Sciatic nerve (tissue), 2 donors: ENCODE measurements around the gene KCNK15. TPM values are rescaled to one million over a fixed set of nuclear protein-coding genes. Genes with fewer than 3 reads are reported as not detected.

Experiments used
- ATAC-seq: fragments of 200-7000 bp; cut with Tn5 transposase; one replicate; pipeline ENCODE4 v1.9.1; 2020; ENCODE audit warnings: mild to moderate bottlenecking, moderate library complexity
- DNase-seq: peaks from one replicate; pipeline ENCODE4 v3.0.0-alpha.2; 2020; ENCODE audit warnings: low spot score
- intact Hi-C: fragments of 100-400 bp; cut with DNase I; formaldehyde crosslinking; loops from one replicate; pipeline ENCODE4 v1.14.2; 2022
- total RNA-seq: library from RNA; stranded (reverse); fragmentation: NEBNext Ultra II Directional; extraction: Animal tissue kit (Norgen Biotek cat#: 25700); gene quantifications from one replicate; pipeline ENCODE4 v1.2.1, GENCODE V29; 2021
- donor health status: DM: no; HTN: no; CAD: no.
- donor health status: DM: no; HTN: no; CAD: no.

Gene KCNK15
- total RNA-seq, 1 donor from 2014 or later: 3.2 TPM

DNA sequence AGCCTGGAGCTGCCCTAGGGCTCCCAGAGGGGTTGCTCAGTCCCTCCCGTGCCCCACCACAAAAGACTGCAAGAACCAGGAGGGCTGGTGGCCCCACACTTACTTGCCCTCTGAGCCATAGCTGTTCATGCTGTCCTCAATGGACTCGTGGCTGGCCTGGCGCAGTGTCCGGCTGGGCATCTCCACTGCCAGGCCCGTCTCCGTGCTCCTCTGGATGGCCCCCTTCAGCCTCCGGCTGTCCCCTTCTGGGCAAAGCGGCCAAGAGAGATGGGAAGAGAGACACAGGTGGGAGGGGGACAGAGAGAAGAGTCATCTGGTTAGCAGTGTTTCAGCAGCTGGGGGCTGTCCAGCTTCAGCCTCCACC, 25.5 kb downstream of the KCNK15 start:
- intact Hi-C loops: no loop called here
- DNase-seq (no peak), ATAC-seq (no peak)

DNA sequence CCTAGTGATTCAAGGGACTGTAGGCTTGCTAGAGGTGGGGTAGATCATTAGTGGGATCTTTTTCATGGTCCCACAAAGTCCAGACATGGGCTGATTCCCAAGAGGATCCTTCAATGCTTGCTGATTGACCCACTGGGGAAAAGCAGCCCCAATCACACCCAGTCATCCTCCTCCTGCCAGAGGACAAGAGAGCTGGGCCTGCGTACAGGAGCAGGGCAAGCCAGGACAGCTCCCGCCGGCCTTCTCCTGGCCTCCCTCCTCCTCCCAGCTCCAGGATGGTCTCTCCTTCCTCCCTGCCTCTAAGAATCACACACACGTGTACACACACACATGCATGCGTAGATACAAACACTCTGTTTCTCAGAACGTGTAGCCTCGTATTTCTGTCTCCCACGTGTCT, 27.0 kb downstream of the KCNK15 start:
- DNase-seq (no peak), ATAC-seq (no peak)
- intact Hi-C loops: no loop called here

DNA sequence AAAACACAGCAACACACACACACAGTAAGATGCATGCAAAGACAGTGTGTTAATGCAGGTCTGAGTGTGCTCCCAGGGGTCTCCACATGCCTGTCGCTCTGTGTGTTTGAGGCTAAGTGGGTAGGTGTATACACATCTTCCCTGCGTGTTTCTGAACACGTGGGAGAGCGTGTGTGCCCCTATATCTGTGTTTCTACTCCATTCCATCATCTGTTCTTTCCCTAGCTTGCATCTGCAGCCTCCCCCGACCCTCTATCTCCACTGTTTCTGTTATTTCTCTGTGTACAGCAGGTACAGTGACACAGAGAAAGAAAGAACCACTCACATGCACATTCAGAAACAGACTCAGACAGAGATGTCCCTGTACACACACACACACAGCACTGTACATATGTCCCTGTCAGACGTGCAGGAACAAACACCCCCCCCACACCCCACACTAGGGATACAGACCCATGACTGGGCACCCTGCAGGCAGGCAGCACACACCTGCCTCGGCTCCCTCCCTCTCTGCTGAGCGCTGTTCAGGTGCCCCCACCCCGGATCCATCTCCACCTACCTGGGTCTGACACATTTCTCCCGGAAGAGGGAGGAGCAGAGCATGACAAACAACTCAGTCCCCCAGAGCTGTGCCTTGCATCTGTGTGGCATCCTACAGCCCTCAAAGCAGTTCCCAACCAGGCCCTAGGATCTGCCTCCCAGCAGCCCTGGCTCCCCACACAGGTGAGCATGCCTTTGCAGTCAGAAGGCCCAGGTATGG, 27.6 kb downstream of the KCNK15 start:
- ATAC-seq: no peak
- no peak for DNase-seq
- intact Hi-C loops: no loop called here

DNA sequence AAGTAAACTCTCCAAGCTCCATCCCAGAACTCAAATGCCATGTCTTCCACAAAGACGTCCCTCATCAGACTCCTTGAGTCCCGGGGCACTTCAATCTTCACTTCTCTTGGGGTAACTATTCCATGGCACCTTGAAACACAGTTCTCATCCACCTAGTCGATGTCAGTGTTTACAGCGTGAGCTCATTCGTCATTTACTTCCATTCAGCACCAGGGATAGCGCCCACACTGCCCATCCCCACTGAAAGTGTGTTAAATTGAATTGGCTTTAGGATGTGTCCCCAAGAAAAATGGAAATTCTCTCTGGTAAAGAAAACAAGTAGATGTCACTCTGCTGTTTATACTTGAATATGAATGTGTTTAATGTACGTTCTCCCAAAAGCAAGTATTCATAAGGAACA, 31.3 kb downstream of the KCNK15 start:
- intact Hi-C loops: no loop called here
- no peak for DNase-seq
- no peak for ATAC-seq

DNA sequence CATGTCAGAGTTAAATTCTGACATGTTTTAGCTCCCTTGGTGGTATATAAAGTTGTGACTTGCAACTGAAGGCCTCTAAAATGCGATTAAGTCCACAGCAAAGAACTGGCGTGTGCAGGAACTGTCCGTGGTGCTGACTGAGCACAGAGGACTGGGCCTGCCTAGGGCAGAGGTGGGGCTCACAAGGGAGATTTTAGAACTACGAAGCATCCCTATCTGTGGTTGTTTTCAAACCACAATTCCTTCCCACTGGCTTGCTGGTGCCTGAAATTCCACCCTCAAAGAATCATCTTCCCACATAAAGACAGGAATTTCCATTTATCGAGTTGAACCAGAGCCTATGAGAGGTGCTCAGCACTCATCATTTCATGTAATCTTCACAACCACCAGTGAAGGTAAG, 34.6 kb downstream of the KCNK15 start:
- intact Hi-C loops: no loop called here
- DNase-seq: no peak
- no peak for ATAC-seq

DNA sequence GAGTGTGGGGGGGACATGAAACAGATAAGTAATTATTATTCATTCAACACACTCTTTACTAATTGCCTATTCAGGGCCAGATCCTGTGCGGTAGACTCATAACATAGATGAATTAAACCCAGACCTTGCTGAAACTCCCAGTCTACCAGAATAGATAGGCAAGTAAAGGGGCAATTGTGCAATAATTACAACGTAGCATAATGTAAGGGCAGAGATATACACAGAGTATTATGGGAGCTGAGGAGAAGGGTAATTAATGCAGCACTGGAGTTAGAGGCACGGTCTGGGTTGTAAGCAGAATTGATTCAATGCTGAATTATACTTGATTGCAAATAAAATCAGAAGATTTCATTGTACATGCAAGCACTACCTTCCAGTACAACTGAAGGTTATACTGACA, 35.5 kb downstream of the KCNK15 start:
- DNase-seq (no peak), ATAC-seq (no peak)
- intact Hi-C loops: no loop called here

DNA sequence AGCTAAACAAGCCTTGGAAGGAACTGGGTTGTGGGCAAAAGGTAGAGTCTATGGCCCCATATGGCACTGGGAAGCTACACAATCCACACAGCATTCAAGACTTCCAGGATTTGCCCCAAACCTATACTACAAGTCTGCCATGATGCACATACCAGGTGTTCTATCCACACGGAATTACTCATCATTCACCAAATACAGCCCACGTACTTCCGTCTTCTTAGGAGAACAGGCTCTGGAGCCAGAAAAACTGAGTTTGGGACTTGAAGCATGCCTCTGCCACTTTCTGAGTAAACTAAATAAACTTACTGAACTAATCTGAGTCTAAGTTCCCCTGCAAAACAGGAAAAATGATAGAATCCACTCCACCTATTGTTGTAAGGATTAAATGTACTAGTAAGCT, 36.1 kb downstream of the KCNK15 start:
- ATAC-seq (no peak), DNase-seq (no peak)
- intact Hi-C loops: no loop called here

DNA sequence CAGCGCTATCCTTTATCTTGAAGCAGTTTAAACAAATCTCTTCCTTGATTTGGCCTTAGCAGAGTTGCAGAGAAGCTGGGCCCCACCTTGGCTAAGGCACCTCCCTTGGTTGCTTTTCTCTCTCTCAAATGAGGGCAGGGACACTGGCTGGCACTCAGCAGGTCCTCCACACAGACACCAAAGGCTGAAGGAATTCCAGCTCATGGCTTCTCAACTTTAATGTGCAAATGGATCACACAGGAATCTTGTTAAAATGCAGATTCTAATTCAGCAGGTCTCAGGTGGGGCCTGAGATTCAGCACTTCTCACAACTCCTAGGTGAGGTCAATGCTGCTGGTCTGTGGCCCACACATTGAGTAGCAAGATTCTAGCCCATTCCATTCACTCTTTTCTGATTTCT, 39.0 kb downstream of the KCNK15 start:
- intact Hi-C loops: no loop called here
- DNase-seq (no peak), ATAC-seq (no peak)

DNA sequence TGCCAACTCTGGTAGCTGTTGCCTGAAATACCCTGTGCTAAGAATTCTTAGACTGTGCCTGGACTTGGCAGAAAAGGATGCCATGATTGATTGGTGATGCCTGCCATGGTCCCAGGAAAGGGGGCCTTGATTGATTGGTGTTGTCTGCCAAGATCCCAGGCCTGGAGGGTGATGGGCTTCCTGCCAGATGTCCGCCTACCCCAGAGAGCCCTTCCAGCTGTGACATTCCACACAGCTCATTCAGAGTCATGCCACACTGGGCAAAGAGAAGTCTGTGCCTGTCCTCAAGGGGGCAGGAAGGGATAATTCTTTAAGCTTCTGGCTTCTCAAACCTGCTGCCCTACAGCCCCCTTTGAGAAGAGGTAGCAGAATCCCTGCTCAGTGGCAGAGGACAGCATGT, 40.1 kb downstream of the KCNK15 start:
- ATAC-seq (no peak), DNase-seq (no peak)
- intact Hi-C loops: no loop called here

DNA sequence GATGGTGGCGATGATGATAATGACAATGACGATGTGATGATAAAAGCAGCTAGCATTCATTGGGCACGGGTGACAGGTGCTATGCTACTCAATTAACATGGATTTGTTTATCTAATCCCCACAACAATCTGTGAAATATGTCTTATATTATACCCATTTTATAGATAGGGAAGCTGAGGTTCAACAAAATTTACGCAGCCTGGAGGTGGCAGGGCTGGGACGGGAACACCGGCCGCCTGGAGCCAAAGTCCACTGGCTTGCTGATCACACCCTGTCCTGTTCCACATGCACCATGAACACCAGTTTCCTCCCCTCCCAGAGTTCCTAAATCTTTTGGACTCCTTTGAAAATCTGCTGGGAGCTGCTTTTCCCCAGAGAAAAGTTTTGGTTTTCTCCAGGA, 41.6 kb downstream of the KCNK15 start:
- intact Hi-C loops: no loop called here
- ATAC-seq: no peak
- no peak for DNase-seq

DNA sequence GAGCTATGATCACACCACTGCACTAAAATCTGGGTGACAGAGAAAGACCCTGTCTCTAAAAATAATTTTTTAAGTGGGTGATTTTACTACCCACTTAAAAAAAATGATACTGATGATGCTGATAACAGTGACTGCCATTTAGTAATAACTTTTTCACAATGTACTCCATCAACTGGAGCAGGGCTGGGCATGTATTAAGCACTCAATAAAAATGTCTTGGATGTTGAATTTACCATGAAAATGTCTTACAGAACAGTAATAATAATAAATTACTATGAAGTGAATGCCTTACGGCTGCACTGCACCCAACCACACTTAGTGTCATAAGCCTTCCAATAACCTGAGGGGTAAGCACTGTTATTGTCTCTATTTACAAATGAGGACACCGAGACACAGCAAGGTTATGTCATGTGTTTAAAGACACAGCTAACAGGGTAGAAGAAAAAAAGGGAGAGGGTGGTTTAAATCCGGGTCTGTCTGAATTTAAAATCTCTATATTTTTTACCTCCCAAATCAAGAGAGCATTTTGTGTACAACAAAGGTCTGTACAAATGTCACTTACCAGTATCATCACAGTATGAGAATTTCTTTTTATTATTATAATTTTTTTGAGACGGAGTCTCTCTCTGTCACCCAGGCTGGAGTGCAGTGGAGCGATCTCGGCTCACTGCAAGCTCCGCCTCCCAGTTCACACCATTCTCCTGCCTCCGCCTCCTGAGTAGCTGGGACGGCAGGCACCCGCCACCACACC, 43.2 kb downstream of the KCNK15 start:
- ATAC-seq (no peak), DNase-seq (no peak)
- intact Hi-C loops: no loop called here

DNA sequence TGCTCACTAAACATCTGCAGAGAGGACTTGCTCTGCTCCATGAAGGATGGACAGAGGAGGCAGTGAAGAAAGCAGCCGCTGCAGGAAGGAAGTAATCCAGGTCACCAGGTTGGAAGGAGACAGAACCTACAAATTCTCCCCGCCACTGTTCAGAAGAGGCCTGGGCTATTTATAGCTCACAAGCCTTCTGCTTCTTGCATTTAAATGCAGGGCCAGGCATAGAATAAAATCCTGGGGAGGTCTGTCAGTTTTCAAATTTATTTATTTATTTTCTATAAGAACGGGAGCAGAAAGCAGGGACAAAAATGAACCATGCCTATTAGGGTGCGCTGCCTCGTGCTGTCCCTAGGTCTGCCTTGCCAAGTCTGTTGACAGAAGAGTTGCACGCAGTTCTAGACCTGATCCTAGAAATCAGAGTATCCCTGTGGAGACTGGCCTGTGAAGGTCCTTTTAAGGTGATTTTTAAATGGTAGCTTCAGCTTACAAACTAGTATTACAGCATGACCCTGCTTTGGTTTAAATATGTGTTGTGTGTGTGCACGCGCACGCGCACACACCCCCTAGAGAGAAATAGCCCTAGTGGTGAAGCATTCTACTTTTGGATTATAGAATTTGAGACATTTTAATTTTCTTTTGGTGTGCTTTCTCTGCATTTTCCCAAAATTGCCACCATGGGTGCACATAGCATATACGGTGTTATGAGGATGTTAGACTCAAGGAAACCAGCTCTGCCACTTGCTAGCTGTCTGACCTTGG, 45.2 kb downstream of the KCNK15 start:
- intact Hi-C loops: no loop called here
- ATAC-seq: no peak
- DNase-seq: no peak

DNA sequence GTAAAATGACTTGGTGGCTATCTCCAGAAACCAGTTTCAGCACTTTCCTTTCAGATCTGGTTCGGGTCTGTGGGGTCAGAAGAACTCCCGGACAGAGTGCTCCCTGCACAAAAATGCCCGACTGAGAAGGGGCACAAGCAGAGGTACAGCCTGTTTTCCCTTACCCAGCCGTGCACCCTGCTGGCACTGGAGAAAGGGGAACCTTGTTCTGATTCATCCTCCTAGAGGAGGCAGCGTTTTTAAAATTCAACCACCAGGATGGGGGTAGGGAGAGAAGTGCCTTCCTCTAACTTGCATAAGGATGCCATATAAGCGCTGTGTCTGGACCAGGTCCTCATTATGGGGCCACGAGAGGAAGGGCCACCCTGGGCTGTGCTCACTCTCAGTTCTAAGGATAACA, 47.1 kb downstream of the KCNK15 start:
- intact Hi-C loops: no loop called here
- no peak for ATAC-seq
- DNase-seq: no peak

DNA sequence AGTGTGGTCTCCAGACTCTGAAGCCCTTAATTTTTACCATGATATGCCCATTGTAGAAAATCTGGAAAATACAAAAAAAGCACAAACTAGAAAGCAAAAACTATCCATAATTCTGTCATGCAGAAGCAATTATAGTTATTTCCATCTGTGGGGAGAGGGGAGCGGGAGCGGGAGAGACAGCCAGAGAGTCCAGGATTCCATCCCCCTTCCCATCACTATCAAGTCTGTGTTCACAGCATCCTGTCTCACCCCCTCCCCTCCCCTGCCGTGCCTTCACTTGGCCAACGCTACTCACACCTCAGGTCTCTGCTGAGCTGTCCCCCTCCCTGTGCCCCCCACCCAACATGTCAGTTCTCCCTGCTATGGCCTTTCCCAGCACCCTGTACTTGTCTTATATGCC, 50.2 kb downstream of the KCNK15 start:
- DNase-seq (no peak), ATAC-seq (no peak)
- intact Hi-C loops: no loop called here

DNA sequence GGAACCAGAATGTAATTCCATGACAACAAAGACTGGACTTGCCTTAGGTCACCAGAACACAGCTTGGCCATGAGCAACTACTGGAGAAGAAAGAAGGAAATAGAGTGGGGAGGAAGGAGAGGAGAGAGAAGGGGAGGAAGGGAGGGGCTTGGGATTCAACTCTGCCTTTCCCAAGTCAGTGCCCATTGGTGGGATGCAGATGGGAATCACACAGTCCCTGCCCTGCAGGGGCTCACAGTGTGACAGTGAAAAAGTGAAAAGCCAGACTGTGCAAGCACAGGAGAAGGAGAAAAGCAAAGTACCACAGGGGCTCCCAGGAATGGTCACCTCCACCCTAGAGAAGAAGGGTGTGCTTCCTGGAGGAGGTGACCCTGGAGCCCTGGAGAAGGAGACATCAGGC, 50.6 kb downstream of the KCNK15 start:
- no peak for DNase-seq
- no peak for ATAC-seq
- intact Hi-C loops: no loop called here

DNA sequence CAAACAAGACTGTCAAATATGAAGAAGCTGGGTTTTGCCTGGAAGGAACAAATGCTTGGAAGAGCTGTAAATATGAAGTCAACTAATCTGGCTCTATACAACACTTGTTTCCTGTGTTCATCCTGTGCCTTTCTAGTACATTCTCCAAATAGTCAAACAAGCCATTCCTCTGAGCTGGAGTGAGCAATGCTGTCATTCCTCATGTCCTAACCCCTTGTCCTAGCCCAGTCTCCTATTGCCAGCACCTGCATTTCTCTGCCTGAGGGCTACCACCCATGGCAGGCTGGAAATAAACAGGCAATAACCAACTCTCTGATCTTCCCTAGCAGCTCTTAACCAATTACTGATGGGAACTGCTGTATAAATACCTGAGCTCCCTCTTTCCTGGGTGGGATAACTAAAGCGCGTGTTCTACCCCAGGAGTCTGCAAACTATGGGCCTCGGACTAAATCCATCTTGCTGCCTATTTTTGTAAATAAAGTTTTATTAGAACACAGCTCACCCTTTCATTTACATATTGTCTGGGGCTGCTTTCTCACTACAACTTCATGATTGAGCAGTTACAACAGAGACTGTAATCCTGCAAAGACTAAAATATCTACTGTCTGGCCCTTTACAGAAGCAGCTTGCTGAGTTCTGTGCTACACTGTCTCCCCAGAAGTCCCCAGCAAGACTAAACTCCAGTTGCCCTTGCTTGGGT, 51.2 kb downstream of the KCNK15 start:
- intact Hi-C loops: no loop called here
- no peak for DNase-seq
- no peak for ATAC-seq

DNA sequence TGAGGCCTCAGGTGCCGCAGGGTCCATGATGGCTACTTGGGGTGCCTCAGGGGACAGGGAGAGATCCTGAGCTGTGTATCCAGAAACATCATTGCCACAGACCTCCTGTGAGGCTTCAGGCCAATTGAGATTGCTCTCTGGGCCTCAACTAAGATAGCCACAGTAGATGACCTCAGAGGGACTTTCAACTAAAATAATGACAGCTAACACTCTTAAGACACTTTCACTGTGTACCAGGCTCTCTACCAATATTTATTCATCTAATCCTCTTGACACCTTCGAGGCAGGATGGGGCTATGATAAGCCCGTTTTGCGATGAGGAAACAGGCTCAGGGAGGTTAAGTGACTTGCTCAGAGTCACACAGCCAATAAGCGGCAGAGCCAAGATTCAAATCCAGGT, 54.0 kb downstream of the KCNK15 start:
- DNase-seq (no peak), ATAC-seq (no peak)
- intact Hi-C loops: no loop called here

DNA sequence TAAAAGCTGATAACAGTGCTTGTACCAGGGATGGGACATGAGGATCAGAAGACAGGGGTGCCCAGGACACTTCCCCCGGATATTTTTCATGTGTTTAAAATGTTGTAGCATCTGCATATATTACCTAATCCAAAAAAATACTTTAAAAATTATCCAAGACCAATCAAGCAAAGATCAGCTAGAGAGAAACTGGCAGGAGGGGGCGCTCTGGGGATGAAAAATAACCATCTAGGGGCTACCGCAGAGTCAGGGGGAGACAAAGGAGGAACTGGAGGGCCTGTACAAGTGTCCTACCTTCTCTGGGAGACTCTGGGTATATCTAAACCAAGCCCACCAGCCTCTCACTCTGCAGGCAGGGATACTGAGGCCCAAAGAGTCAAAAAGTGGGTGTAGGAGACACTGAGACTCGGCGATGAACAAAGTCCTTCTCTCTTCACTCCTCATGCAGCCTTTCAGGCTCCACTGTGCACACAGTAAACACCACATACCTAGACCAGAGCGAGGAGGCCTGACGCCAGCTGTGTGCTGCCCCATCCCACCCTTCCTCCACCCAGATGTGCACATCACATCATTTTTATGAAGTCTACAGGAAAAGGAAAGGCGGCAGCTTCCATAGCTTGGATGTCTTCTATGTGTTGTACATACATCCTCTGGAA, 54.9 kb downstream of the KCNK15 start:
- ATAC-seq (no peak), DNase-seq (no peak)
- intact Hi-C loops: no loop called here
